ENCODE measurements around the gene PROM1.

PROM1 gene

GRCh38 chr4:16005676-16006075, 78.1 kb downstream of the PROM1 start:
- no peak overlapping the region for H3K27ac ChIP-seq
- no peak for TF ChIP-seq CTCF (conservative IDR thresholded peaks at IDR 0.05)

- no peak overlapping the region for H3K27ac ChIP-seq
- TF ChIP-seq CTCF (conservative IDR thresholded peaks at IDR 0.05): peak; percentile 85
These were observed 82.4 kb downstream of the PROM1 start for GRCh38 chr4:16001484-16001858.

- TF ChIP-seq CTCF (conservative IDR thresholded peaks at IDR 0.05): no peak
- no peak overlapping the region for H3K27ac ChIP-seq
These were observed 82.9 kb downstream of the PROM1 start for GRCh38 chr4:16000708-16001483.

DNA sequence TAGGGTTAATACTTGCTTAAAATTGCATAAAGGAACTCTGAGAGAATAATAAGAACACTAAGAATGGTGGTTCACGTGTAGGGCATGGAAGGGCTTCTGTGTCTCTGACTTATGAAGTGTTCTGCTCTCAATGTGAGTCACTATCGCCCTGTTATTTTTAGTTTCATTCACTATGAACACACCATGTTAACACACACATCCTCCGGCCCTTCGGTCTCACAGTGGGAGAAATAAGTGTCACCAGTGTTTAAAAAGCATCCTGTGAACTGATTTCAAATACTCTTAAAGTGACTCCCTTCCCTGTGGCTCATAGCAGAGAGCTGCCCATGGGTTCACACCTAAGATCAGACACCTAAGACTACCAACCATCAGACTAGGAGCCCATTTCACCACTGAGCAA, 87.0 kb downstream of the PROM1 start:
- TF ChIP-seq CTCF (conservative IDR thresholded peaks at IDR 0.05): no peak
- H3K27ac ChIP-seq: no peak overlapping the region

DNA sequence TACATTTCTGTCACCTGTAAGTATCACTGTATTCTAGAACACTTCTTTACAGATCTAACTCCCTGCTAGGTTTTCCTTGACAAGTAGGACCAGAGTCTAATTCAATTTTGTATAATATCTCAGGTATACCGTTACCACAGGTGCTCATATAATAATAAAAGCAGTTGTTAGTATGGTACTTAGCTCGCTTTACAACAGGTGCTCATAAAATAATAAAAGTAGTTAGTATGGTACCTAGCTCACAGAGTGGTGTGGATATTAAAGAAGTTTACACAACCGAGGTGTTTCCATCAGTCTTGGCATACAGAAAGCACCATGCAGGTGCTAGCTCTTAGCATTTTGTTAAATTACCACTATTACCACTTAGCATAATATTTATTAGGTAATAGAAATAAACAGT, 88.0 kb downstream of the PROM1 start:
- no peak for TF ChIP-seq CTCF (conservative IDR thresholded peaks at IDR 0.05)
- no peak overlapping the region for H3K27ac ChIP-seq

DNA sequence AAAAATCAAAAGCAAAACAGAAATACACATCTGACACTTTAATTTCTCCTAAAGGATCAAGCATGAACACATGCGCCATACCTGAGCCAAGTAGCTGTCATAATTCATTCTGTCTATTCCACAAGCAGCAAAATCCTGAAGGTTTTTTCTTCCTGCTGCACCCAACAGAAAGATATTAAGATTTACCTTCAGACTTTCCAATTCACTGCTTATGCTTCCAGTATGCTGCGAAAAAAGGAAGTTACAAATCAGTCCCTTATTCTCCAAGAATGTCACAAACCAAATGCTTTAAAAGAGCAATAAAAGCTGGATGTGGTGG, 91.7 kb downstream of the PROM1 start:
- no peak overlapping the region for H3K27ac ChIP-seq
- TF ChIP-seq CTCF (conservative IDR thresholded peaks at IDR 0.05): no peak

DNA sequence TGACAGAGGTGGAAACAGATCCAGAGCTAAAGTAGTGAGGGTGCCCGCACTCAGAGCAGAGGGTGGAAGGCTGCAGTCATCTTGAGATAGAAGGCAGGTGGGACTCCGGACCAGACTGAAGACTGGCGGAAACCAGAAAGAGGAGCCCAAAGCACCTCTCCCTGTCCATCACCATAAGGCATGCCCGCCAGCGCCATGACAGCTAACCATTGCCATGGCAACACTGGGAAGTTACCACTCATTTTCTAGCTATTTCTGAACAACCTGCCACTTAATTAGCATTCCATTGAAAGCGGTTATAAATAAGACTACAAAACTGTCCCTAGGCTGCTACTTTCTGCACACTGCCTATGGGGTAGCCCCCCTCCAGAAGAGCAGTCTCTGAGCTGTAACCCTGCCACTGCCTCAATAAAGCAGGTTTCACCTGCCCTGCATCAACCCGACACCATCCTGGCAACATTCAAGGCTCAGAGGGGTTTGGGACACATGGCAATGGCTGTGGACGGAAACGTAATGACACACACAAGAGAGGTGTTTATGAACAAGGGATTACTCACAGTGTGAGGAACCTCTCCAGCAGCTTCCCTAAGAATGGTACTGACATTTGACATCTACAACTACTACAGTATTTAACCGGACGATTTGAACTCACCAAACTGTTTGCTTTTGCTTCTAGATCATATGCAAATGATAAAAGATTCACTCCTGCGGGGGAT, 93.1 kb downstream of the PROM1 start:
- H3K27ac ChIP-seq: no peak overlapping the region
- no peak for TF ChIP-seq CTCF (conservative IDR thresholded peaks at IDR 0.05)

Measured in VCaP (cell line).